ENCODE measurements around the gene TAF5L.

GRCh38 chr1:229661022-229661877, 35.3 kb upstream of the TAF5L start:
- TF ChIP-seq CTCF (conservative IDR thresholded peaks at IDR 0.05) (peak; percentile 86), EZH2 (IDR thresholded peaks at IDR 0.05; ENCODE audit: low read depth) (no peak)

Measured in PC-9 (cell line).